Neuronal stem cell (in vitro differentiated cells): ENCODE data around the gene PRR14.

ENCODE experiments used
- DNase-seq: peaks from one replicate; pipeline ENCODE4 v3.0.0-alpha.2; 2013; ENCODE audit warnings: low spot score
- H2AFZ ChIP-seq: one replicate; pipeline ENCODE4 v1.6.1; 2013; ENCODE audit warnings: mild to moderate bottlenecking, low read length, inconsistent platforms
- H2AK5ac ChIP-seq: 2 replicates; pipeline ENCODE4 v1.6.1; 2013; ENCODE audit warnings: low read depth, mild to moderate bottlenecking, inconsistent platforms, low read length, moderate library complexity, mixed read lengths
- H2BK120ac ChIP-seq: 2 replicates; pipeline ENCODE4 v1.6.1; 2013; ENCODE audit warnings: low read depth, mild to moderate bottlenecking, inconsistent platforms, low read length, moderate library complexity, mixed read lengths
- H2BK12ac ChIP-seq: one replicate; pipeline ENCODE4 v1.6.1; 2013; ENCODE audit warnings: low read length, inconsistent platforms
- H2BK15ac ChIP-seq: 2 replicates; pipeline ENCODE4 v1.6.1; 2013; ENCODE audit warnings: mild to moderate bottlenecking, low read length, inconsistent platforms, mixed read lengths
- H2BK5ac ChIP-seq: one replicate; pipeline ENCODE4 v1.6.1; 2013; ENCODE audit warnings: inconsistent platforms, mild to moderate bottlenecking, low read length, moderate library complexity
- H3K14ac ChIP-seq: one replicate; pipeline ENCODE4 v1.6.1; 2013; ENCODE audit warnings: low read length, inconsistent platforms
- H3K18ac ChIP-seq: 2 replicates; pipeline ENCODE4 v1.6.1; 2013; ENCODE audit warnings: low read length, inconsistent platforms
- H3K23ac ChIP-seq: 2 replicates; pipeline ENCODE4 v1.6.1; 2013; ENCODE audit warnings: low read depth, mild to moderate bottlenecking, mixed read lengths, low read length, inconsistent platforms; ENCODE audit not compliant: poor library complexity
- H3K27ac ChIP-seq: replicated peaks from 3 replicates; pipeline ENCODE4 v1.5.1; 2013; ENCODE audit warnings: low read length, inconsistent platforms
- H3K27me3 ChIP-seq, 3 experiments: 2 replicates each; pipeline ENCODE4 v1.6.1; 2013; ENCODE audit warnings: low read length in 3 of 3, mild to moderate bottlenecking in 2 of 3, inconsistent platforms in 1 of 3, low read depth in 1 of 3, mixed read lengths in 1 of 3, moderate library complexity in 1 of 3; ENCODE audit not compliant: control insufficient read depth in 3 of 3, insufficient read depth in 3 of 3
- H3K36me3 ChIP-seq, 2 donors: replicated peaks in 1 of 2; 2 replicates each; pipeline ENCODE4 v1.6.1; 2013; ENCODE audit warnings: low read length in 2 of 2; ENCODE audit not compliant: control insufficient read depth in 2 of 2, insufficient read depth in 2 of 2
- H3K4ac ChIP-seq: 2 replicates; pipeline ENCODE4 v1.6.1; 2013; ENCODE audit warnings: inconsistent platforms, mild to moderate bottlenecking, low read length, moderate library complexity
- H3K4me1 ChIP-seq, 2 donors: 1 replicate in 1 of 2; 2 replicates in 1 of 2; pipeline ENCODE4 v1.6.1; 2013; ENCODE audit warnings: low read length in 2 of 2, low read depth in 1 of 2; ENCODE audit not compliant: control insufficient read depth in 2 of 2, insufficient read depth in 1 of 2
- H3K4me2 ChIP-seq: one replicate; pipeline ENCODE4 v1.6.1; 2013; ENCODE audit warnings: mild to moderate bottlenecking, low read length, inconsistent platforms; ENCODE audit not compliant: insufficient read depth, poor library complexity, severe bottlenecking
- H3K4me3 ChIP-seq, 2 donors: 2 replicates each; pipeline ENCODE4 v1.5.1; 2013; ENCODE audit warnings: low read length in 2 of 2, mild to moderate bottlenecking in 2 of 2, inconsistent platforms in 1 of 2, moderate library complexity in 1 of 2
- H3K79me1 ChIP-seq: one replicate; pipeline ENCODE4 v1.6.1; 2013; ENCODE audit warnings: low read depth, mild to moderate bottlenecking, inconsistent platforms, low read length, moderate library complexity
- H3K9ac ChIP-seq: one replicate; pipeline ENCODE4 v1.6.1; 2013; ENCODE audit warnings: mild to moderate bottlenecking, low read depth, low read length, inconsistent platforms; ENCODE audit not compliant: poor library complexity
- H3K9me3 ChIP-seq, 2 donors: replicated peaks in 1 of 2; 2 replicates each; pipeline versions ENCODE3 to v1.6.1; 2013; ENCODE audit warnings: low read length in 2 of 2, mild to moderate bottlenecking in 2 of 2, inconsistent platforms in 1 of 2, low read depth in 1 of 2, mixed read lengths in 1 of 2, moderate library complexity in 1 of 2; ENCODE audit not compliant: control insufficient read depth in 2 of 2, insufficient read depth in 1 of 2
- H4K8ac ChIP-seq: one replicate; pipeline ENCODE4 v1.6.1; 2013; ENCODE audit warnings: low read depth, mild to moderate bottlenecking, inconsistent platforms, low read length, moderate library complexity
- H4K91ac ChIP-seq: one replicate; pipeline ENCODE4 v1.6.1; 2013; ENCODE audit warnings: low read length, low read depth, mild to moderate bottlenecking, inconsistent platforms; ENCODE audit not compliant: poor library complexity
- WGBS, 2 donors: extraction: QIAGEN DNeasy Blood & Tissue Kit; methylation state at CpG; one replicate each; pipeline ENCODE4 v1.1.7; 2013; ENCODE audit warnings: missing lambda C conversion rate in 2 of 2, mixed read lengths in 1 of 2; ENCODE audit not compliant: insufficient read length in 2 of 2, insufficient replicate concordance in 1 of 2; ENCODE audit errors: extremely low coverage in 2 of 2; 5-methylcytosine and 5-hydroxymethylcytosine counted together

Gene PRR14

GRCh38 chr16:30657866-30658730 lies 7.3 kb downstream of the PRR14 start, which contains the start of gene FBRS:
Gene FBRS (plus strand): TSS chr16:30658431. CDS start chr16:30659519, 1,088 bp downstream.
- H2AFZ ChIP-seq, result peak within 1 kb of the TSS; percentile 89
- DNase-seq, result peak; percentile 100
- H3K27ac ChIP-seq, result peak within 1 kb of the TSS; percentile 98
- no peak within 1 kb of the TSS for H3K4ac ChIP-seq
- peaks cover 9 to 23% of the 10 kb centered on the region in 2 donors for H3K4me1 ChIP-seq
- H3K14ac ChIP-seq, result no peak within 1 kb of the TSS
- H3K9ac ChIP-seq, result peak within 1 kb of the TSS; percentile 88
- H3K9me3 ChIP-seq, result no peaks in the 10 kb centered on the region
- no peaks in the 10 kb centered on the region for H3K27me3 ChIP-seq
- H2BK120ac ChIP-seq, result no peak within 1 kb of the TSS
- peak within 1 kb of the TSS; percentile 100 for H3K18ac ChIP-seq
- no CpG with 5 or more reads among the region's 86 CpGs for WGBS, 2 donors
- H2BK15ac ChIP-seq, result no peak within 1 kb of the TSS
- no peak within 1 kb of the TSS for H2AK5ac ChIP-seq
- peaks cover 7% of the 10 kb centered on the region for H3K79me1 ChIP-seq
- H3K4me2 ChIP-seq, result peak within 1 kb of the TSS; percentile 91
- H3K4me3 ChIP-seq, result peak within 1 kb of the TSS; percentile 70 to 91
- no peak within 1 kb of the TSS for H4K8ac ChIP-seq
- H2BK12ac ChIP-seq, result no peak within 1 kb of the TSS
- H2BK5ac ChIP-seq, result peak within 1 kb of the TSS; percentile 88
- peaks cover 40 to 67% of the 10 kb centered on the region in 2 donors for H3K36me3 ChIP-seq
- peak within 1 kb of the TSS; percentile 81 for H3K23ac ChIP-seq
- no peak within 1 kb of the TSS for H4K91ac ChIP-seq

- peak overlapping the region; percentile 88 for H2BK5ac ChIP-seq
- H3K9me3 ChIP-seq, result no peaks in the 10 kb centered on the region
- no peak overlapping the region for H3K4ac ChIP-seq
- no peak overlapping the region for H2BK120ac ChIP-seq
- peak; percentile 94 for DNase-seq
- H3K9ac ChIP-seq, result peak overlapping the region; percentile 88
- no CpG with 5 or more reads among the region's 64 CpGs for WGBS, 2 donors
- peaks cover 9 to 23% of the 10 kb centered on the region in 2 donors for H3K4me1 ChIP-seq
- H3K4me2 ChIP-seq, result peak overlapping the region; percentile 91
- peak overlapping the region; percentile 81 for H3K23ac ChIP-seq
- no peaks in the 10 kb centered on the region for H3K27me3 ChIP-seq
- no peak overlapping the region for H4K8ac ChIP-seq
- H3K79me1 ChIP-seq, result peaks cover 7% of the 10 kb centered on the region
- peaks cover 47 to 67% of the 10 kb centered on the region in 2 donors for H3K36me3 ChIP-seq
- H2AK5ac ChIP-seq, result no peak overlapping the region
- no peak overlapping the region for H4K91ac ChIP-seq
- no peak overlapping the region for H2BK15ac ChIP-seq
- peak overlapping the region; percentile 70 to 91 for H3K4me3 ChIP-seq
- peak overlapping the region; percentile 98 for H3K27ac ChIP-seq
- peak overlapping the region; percentile 89 for H2AFZ ChIP-seq
- peak overlapping the region; percentile 92 for H3K18ac ChIP-seq
- no peak overlapping the region for H2BK12ac ChIP-seq
- no peak overlapping the region for H3K14ac ChIP-seq
Observed at GRCh38 chr16:30658731-30659506, 8.2 kb downstream of the PRR14 start.

- H3K27ac ChIP-seq, result peak overlapping the region; percentile 98
- peak overlapping the region; percentile 72 for H2BK5ac ChIP-seq
- H3K9ac ChIP-seq, result peak overlapping the region; percentile 88
- peaks cover 7% of the 10 kb centered on the region for H3K79me1 ChIP-seq
- DNase-seq, result no peak
- peak overlapping the region; percentile 86 for H2AK5ac ChIP-seq
- peaks cover 45 to 66% of the 10 kb centered on the region in 2 donors for H3K36me3 ChIP-seq
- H4K91ac ChIP-seq, result no peak overlapping the region
- H3K9me3 ChIP-seq, result no peaks in the 10 kb centered on the region
- no CpG with 5 or more reads among the region's 84 CpGs for WGBS, 2 donors
- no peak overlapping the region for H2BK120ac ChIP-seq
- H3K4me3 ChIP-seq, result peak overlapping the region; percentile 70 to 91
- no peak overlapping the region for H2BK15ac ChIP-seq
- peak overlapping the region; percentile 89 for H2AFZ ChIP-seq
- H3K18ac ChIP-seq, result peak overlapping the region; percentile 92
- H3K4me1 ChIP-seq, result peaks cover 9 to 23% of the 10 kb centered on the region in 2 donors
- no peak overlapping the region for H3K4ac ChIP-seq
- no peak overlapping the region for H4K8ac ChIP-seq
- H3K27me3 ChIP-seq, result no peaks in the 10 kb centered on the region
- H3K14ac ChIP-seq, result peak overlapping the region; percentile 2
- H2BK12ac ChIP-seq, result no peak overlapping the region
- peak overlapping the region; percentile 91 for H3K4me2 ChIP-seq
- peak overlapping the region; percentile 81 for H3K23ac ChIP-seq
Observed at GRCh38 chr16:30659507-30660423, 9.0 kb downstream of the PRR14 start.
